ENCODE measurements around the gene CCDC107. TPM values are rescaled to one million over a fixed set of nuclear protein-coding genes. Genes with fewer than 3 reads are reported as not detected.

Gene CCDC107
- total RNA-seq, 1 experiment from 2014 or later, result 12.0 TPM

- Histone ChIP-seq H3T11ph (ENCODE audit: low read length) (no peak overlapping the region), H3K9ac (ENCODE audit: extremely low read depth, insufficient read length, low read length) (no peak overlapping the region), H3K4ac (ENCODE audit: low read depth, low read length) (no peak overlapping the region), H4K8ac (replicated peaks; ENCODE audit: insufficient read length, low read depth, low read length) (no peak overlapping the region), H3K79me2 (ENCODE audit: insufficient read depth, low read length) (no peaks in the 10 kb centered on the region), H2AK5ac (ENCODE audit: insufficient read length, low read length) (no peak overlapping the region), H2BK15ac (ENCODE audit: low read depth, low read length) (no peak overlapping the region), H2BK5ac (ENCODE audit: insufficient read length, low read length) (no peak overlapping the region), H3K56ac (ENCODE audit: insufficient read length, low read depth, low read length) (no peak overlapping the region), H3K9me3 (ENCODE audit: control insufficient read depth, low read depth, low read length) (no peaks in the 10 kb centered on the region), H3K4me2 (ENCODE audit: insufficient read depth, insufficient read length, low read length) (no peak overlapping the region), H3K14ac (ENCODE audit: insufficient read depth, low read length) (no peak overlapping the region; the same call in 1 of the 2 replicates), H4K20me1 (ENCODE audit: control insufficient read depth, insufficient read depth, insufficient read length) (no peaks in the 10 kb centered on the region), H2BK120ac (ENCODE audit: low read depth, low read length, poor library complexity, severe bottlenecking) (no peak overlapping the region), H3K27ac (ENCODE audit: insufficient read length, low read depth, low read length) (no peak overlapping the region), H3K18ac (ENCODE audit: insufficient read length, low read depth, low read length) (no peak overlapping the region), H3K23ac (ENCODE audit: insufficient read length, low read depth, low read length) (no peak overlapping the region), H3K27me3 (ENCODE audit: insufficient read depth, low read length) (peaks cover 4% of the 10 kb centered on the region; the same call in 1 of the 2 replicates), H4K91ac (ENCODE audit: insufficient read length, low read depth, low read length) (no peak overlapping the region), H4K5ac (ENCODE audit: insufficient read length, low read depth, low read length) (no peak overlapping the region), H2BK20ac (ENCODE audit: low read depth, low read length, poor library complexity, severe bottlenecking) (no peak overlapping the region), H2BK12ac (ENCODE audit: insufficient read length, low read depth, low read length) (no peak overlapping the region), H3K23me2 (ENCODE audit: insufficient read length, low read depth, low read length, poor library complexity, severe bottlenecking) (peaks cover 13% of the 10 kb centered on the region), H3K4me1 (ENCODE audit: insufficient read depth, low read length) (no peaks in the 10 kb centered on the region; the same call in 1 of the 2 replicates), H2AFZ (ENCODE audit: low read length) (no peak overlapping the region), H3K79me1 (ENCODE audit: insufficient read depth, low read depth, low read length, poor library complexity, severe bottlenecking) (no peaks in the 10 kb centered on the region)
- Mint-ChIP-seq H3K27ac (no peak overlapping the region), H3K36me3 (ENCODE audit: insufficient read depth in 1 of 3, low read depth in 3 of 3) (no peaks in the 10 kb centered on the region), H3K27me3 (ENCODE audit: low read depth) (peaks cover 42% of the 10 kb centered on the region), H3K9me3 (no peaks in the 10 kb centered on the region), H3K4me3 (no peak overlapping the region; a peak in 1 of 5 replicates), H3K4me1 (peaks cover 15 to 18% of the 10 kb centered on the region in 2 experiments)
- no peak for TF ChIP-seq CTCF (conservative IDR thresholded peaks at IDR 0.05)
- DNase-seq, result no peak
- no CpG with 5 or more reads among the region's 17 CpGs for WGBS (ENCODE audit: extremely low coverage, insufficient read length, low lambda C conversion rate)
These were observed 39.0 kb upstream of the CCDC107 start for GRCh38 chr9:35618854-35619799.

Data from H9 (cell line).